ENCODE data around the gene TDRD7. TPM values are rescaled to one million over a fixed set of nuclear protein-coding genes. Genes with fewer than 3 reads are reported as not detected.

TDRD7 gene
- polyA plus RNA-seq, 1 donor (not counting 4 experiments of a cell fraction or from before 2014, with no cell fraction given) = 10.5 TPM

- H3K4me2 ChIP-seq (ENCODE audit: control insufficient read depth, extremely low read depth, insufficient read depth, low read depth, low read length) = no peak overlapping the region
- H4K20me1 ChIP-seq (ENCODE audit: control insufficient read depth, extremely low read depth, insufficient read depth, low read length) = no peaks in the 10 kb centered on the region
- H3K4me3 ChIP-seq (ENCODE audit: control insufficient read depth in 2 of 3, extremely low read depth in 1 of 3, insufficient read depth in 2 of 3, low read depth in 1 of 3, low read length in 3 of 3) = no peak overlapping the region
- H3K9me3 ChIP-seq (ENCODE audit: control insufficient read depth, low read depth, low read length) = no peaks in the 10 kb centered on the region
- no peak for TF ChIP-seq CTCF (optimal IDR thresholded peaks at IDR 0.05 in 1 of 3, IDR thresholded peaks at IDR 0.05 in 1 of 3, conservative IDR thresholded peaks at IDR 0.05 in 1 of 3; ENCODE audit: extremely low read depth in 1 of 3, insufficient read depth in 2 of 3, low read length in 3 of 3)
- TF ChIP-seq EZH2 (IDR thresholded peaks at IDR 0.05; ENCODE audit: low read length) = no peak
- H3K9ac ChIP-seq (ENCODE audit: control insufficient read depth, extremely low read depth, insufficient read depth, low read length) = no peak overlapping the region
- peaks cover 3% of the 10 kb centered on the region for H3K27me3 ChIP-seq (ENCODE audit: control insufficient read depth, extremely low read depth, insufficient read depth, low read length)
- H3K79me2 ChIP-seq (ENCODE audit: control insufficient read depth, insufficient read depth, low read length) = no peaks in the 10 kb centered on the region
- H3K36me3 ChIP-seq (ENCODE audit: control insufficient read depth in 2 of 2, extremely low read depth in 1 of 2, insufficient read depth in 2 of 2, low read length in 2 of 2) = no peaks in the 10 kb centered on the region
- FAIRE-seq (no peak), DNase-seq (ENCODE audit: low read depth, low spot score) (no peak)
- H3K4me1 ChIP-seq (ENCODE audit: control insufficient read depth, extremely low read depth, insufficient read depth, low read length) = no peaks in the 10 kb centered on the region
- no peak overlapping the region for H3K27ac ChIP-seq (ENCODE audit: control insufficient read depth, insufficient read depth, low read length)
- H3K9me1 ChIP-seq (ENCODE audit: control insufficient read depth, extremely low read depth, insufficient read depth, low read length) = no peaks in the 10 kb centered on the region
- dilution Hi-C loops (cut with MboI; ENCODE audit: extremely low pct_ligation_motif_present, low sequenced_read_pairs) = no loop called here
- H2AFZ ChIP-seq (ENCODE audit: control insufficient read depth, low read length) = no peak overlapping the region
These were observed 112.5 kb downstream of the TDRD7 start for GRCh38 chr9:97524424-97524823.

GRCh38 chr9:97525451-97525850 lies 113.6 kb downstream of the TDRD7 start:
- Histone ChIP-seq H3K36me3 (ENCODE audit: control insufficient read depth in 2 of 2, extremely low read depth in 1 of 2, insufficient read depth in 2 of 2, low read length in 2 of 2) (no peaks in the 10 kb centered on the region), H2AFZ (ENCODE audit: control insufficient read depth, low read length) (no peak overlapping the region), H4K20me1 (ENCODE audit: control insufficient read depth, extremely low read depth, insufficient read depth, low read length) (no peaks in the 10 kb centered on the region), H3K27me3 (ENCODE audit: control insufficient read depth, extremely low read depth, insufficient read depth, low read length) (no peaks in the 10 kb centered on the region), H3K9me1 (ENCODE audit: control insufficient read depth, extremely low read depth, insufficient read depth, low read length) (no peaks in the 10 kb centered on the region), H3K27ac (ENCODE audit: control insufficient read depth, insufficient read depth, low read length) (no peak overlapping the region), H3K4me2 (ENCODE audit: control insufficient read depth, extremely low read depth, insufficient read depth, low read depth, low read length) (no peak overlapping the region), H3K79me2 (ENCODE audit: control insufficient read depth, insufficient read depth, low read length) (no peaks in the 10 kb centered on the region), H3K4me3 (ENCODE audit: control insufficient read depth in 2 of 3, extremely low read depth in 1 of 3, insufficient read depth in 2 of 3, low read depth in 1 of 3, low read length in 3 of 3) (no peak overlapping the region), H3K9ac (ENCODE audit: control insufficient read depth, extremely low read depth, insufficient read depth, low read length) (no peak overlapping the region), H3K9me3 (ENCODE audit: control insufficient read depth, low read depth, low read length) (no peaks in the 10 kb centered on the region), H3K4me1 (ENCODE audit: control insufficient read depth, extremely low read depth, insufficient read depth, low read length) (no peaks in the 10 kb centered on the region)
- dilution Hi-C loops (cut with MboI; ENCODE audit: extremely low pct_ligation_motif_present, low sequenced_read_pairs) = no loop called here
- FAIRE-seq = no peak
- peak; percentile 13 for DNase-seq (ENCODE audit: low read depth, low spot score)
- TF ChIP-seq EZH2 (IDR thresholded peaks at IDR 0.05; ENCODE audit: low read length) (no peak), CTCF (optimal IDR thresholded peaks at IDR 0.05 in 1 of 3, IDR thresholded peaks at IDR 0.05 in 1 of 3, conservative IDR thresholded peaks at IDR 0.05 in 1 of 3; ENCODE audit: extremely low read depth in 1 of 3, insufficient read depth in 2 of 3, low read length in 3 of 3) (no peak)

Data from keratinocyte (primary cell).